Measurements from ENCODE around the gene LSM11. TPM values are rescaled to one million over a fixed set of nuclear protein-coding genes. Genes with fewer than 3 reads are reported as not detected.

LSM11 gene
- total RNA-seq, 2 experiments from 2014 or later, result 4.8 to 5.3 TPM

- no peak overlapping the region for H3K4me3 Mint-ChIP-seq
- POLR2A ChIA-PET, result no interaction called here
- no peaks in the 10 kb centered on the region for H3K27me3 Mint-ChIP-seq
- no peaks in the 10 kb centered on the region for H3K4me1 Mint-ChIP-seq
- DNase-seq, result no peak
- no peaks in the 10 kb centered on the region for H3K9me3 Mint-ChIP-seq
- H3K27ac Mint-ChIP-seq, result no peak overlapping the region
- H3K36me3 Mint-ChIP-seq (ENCODE audit: low read depth), result peaks cover 32% of the 10 kb centered on the region
- CTCF ChIA-PET, result interaction anchor here (0.7 kb wide), 1 partner anchor 457 kb away, joined by 3 read pairs; no protein-coding TSS in a partner anchor
These were observed 59.2 kb downstream of the LSM11 start for GRCh38 chr5:157802736-157803135.

GRCh38 chr5:157808043-157808442, 64.5 kb downstream of the LSM11 start:
- POLR2A ChIA-PET, result no interaction called here
- Mint-ChIP-seq H3K27me3 (no peaks in the 10 kb centered on the region), H3K4me1 (peaks cover 4% of the 10 kb centered on the region), H3K9me3 (no peaks in the 10 kb centered on the region), H3K27ac (no peak overlapping the region), H3K4me3 (no peak overlapping the region), H3K36me3 (ENCODE audit: low read depth) (peaks cover 47% of the 10 kb centered on the region)
- CTCF ChIA-PET, result no interaction called here
- no peak for DNase-seq

Other genes starting within 250 kb of the LSM11 start
- gene ADAM19, start 167.9 kb upstream of the LSM11 start, total RNA-seq, result 100 to 1,000 TPM; 118 to 127 TPM
- under 1 TPM in 1 of 2 experiments, not detected in 1; 0.10 TPM for gene SOX30, start 91.3 kb upstream of the LSM11 start, total RNA-seq
- not detected for gene C5orf52, start 72.2 kb upstream of the LSM11 start, total RNA-seq
- 10 to 100 TPM; 10.8 to 13.9 TPM for gene THG1L, start 12.3 kb upstream of the LSM11 start, total RNA-seq
- gene CLINT1, start 115.4 kb downstream of the LSM11 start, total RNA-seq, result 10 to 100 TPM; 68.4 to 77.4 TPM

All from activated CD4-positive, alpha-beta T cell treated with anti-CD3 and anti-CD28 coated beads, Interleukin-2, amount 10 ng/mL, durations not matched to agents 7 days and 5 days (primary cell).